ENCODE data around the gene AMPD2.
A peak's percentile ranks its signal among the peaks of the same experiment; 100 is the strongest.
"Not testable (repeated sequence)": the region's sequence is repeated elsewhere in the genome, so short reads cannot be mapped to it uniquely, and the experiment has no call there.

AMPD2 gene

GRCh38 chr1:109657395-109657794, 37.8 kb downstream of the AMPD2 start:
- Histone ChIP-seq H3K4me3 (ENCODE audit: low read depth, low read length) (no peak overlapping the region), H3K4me1 (ENCODE audit: control insufficient read depth, insufficient read depth, low read length) (peaks cover 3% of the 10 kb centered on the region; the same call in 1 of the 2 replicates), H3K27me3 (ENCODE audit: control insufficient read depth, insufficient read depth, low read length) (peaks cover 15% of the 10 kb centered on the region), H3K9ac (ENCODE audit: low read length) (no peak overlapping the region), H3K9me3 (ENCODE audit: control insufficient read depth, insufficient read depth, low read depth, low read length) (no peaks in the 10 kb centered on the region), H3K36me3 (ENCODE audit: control insufficient read depth, insufficient read depth, low read length) (peaks cover 4% of the 10 kb centered on the region; the same call in 1 of the 2 replicates), H3K27ac (ENCODE audit: low read depth, low read length) (no peak overlapping the region)

GRCh38 chr1:109657970-109658369, 38.3 kb downstream of the AMPD2 start:
- no peak overlapping the region for H3K9ac ChIP-seq (ENCODE audit: low read length)
- peaks cover 4% of the 10 kb centered on the region; the same call in 1 of the 2 replicates for H3K36me3 ChIP-seq (ENCODE audit: control insufficient read depth, insufficient read depth, low read length)
- H3K9me3 ChIP-seq (ENCODE audit: control insufficient read depth, insufficient read depth, low read depth, low read length): no peaks in the 10 kb centered on the region
- peaks cover 12% of the 10 kb centered on the region for H3K27me3 ChIP-seq (ENCODE audit: control insufficient read depth, insufficient read depth, low read length)
- H3K4me1 ChIP-seq (ENCODE audit: control insufficient read depth, insufficient read depth, low read length): peaks cover 3% of the 10 kb centered on the region; the same call in 1 of the 2 replicates
- no peak overlapping the region for H3K4me3 ChIP-seq (ENCODE audit: low read depth, low read length)
- no peak overlapping the region for H3K27ac ChIP-seq (ENCODE audit: low read depth, low read length)

GRCh38 chr1:109658533-109659042, 39.0 kb downstream of the AMPD2 start:
- H3K9me3 ChIP-seq (ENCODE audit: control insufficient read depth, insufficient read depth, low read depth, low read length): no peaks in the 10 kb centered on the region
- H3K27ac ChIP-seq (ENCODE audit: low read depth, low read length): no peak overlapping the region
- H3K4me1 ChIP-seq (ENCODE audit: control insufficient read depth, insufficient read depth, low read length): peaks cover 3% of the 10 kb centered on the region; the same call in 1 of the 2 replicates
- H3K9ac ChIP-seq (ENCODE audit: low read length): no peak overlapping the region
- peaks cover 4% of the 10 kb centered on the region; the same call in 1 of the 2 replicates for H3K36me3 ChIP-seq (ENCODE audit: control insufficient read depth, insufficient read depth, low read length)
- peaks cover 8% of the 10 kb centered on the region for H3K27me3 ChIP-seq (ENCODE audit: control insufficient read depth, insufficient read depth, low read length)
- H3K4me3 ChIP-seq (ENCODE audit: low read depth, low read length): no peak overlapping the region

- Histone ChIP-seq H3K27ac (ENCODE audit: low read depth, low read length) (no peak overlapping the region), H3K36me3 (ENCODE audit: control insufficient read depth, insufficient read depth, low read length) (peaks cover 4% of the 10 kb centered on the region; the same call in 1 of the 2 replicates), H3K4me3 (ENCODE audit: low read depth, low read length) (no peak overlapping the region), H3K9ac (ENCODE audit: low read length) (no peak overlapping the region), H3K4me1 (ENCODE audit: control insufficient read depth, insufficient read depth, low read length) (peaks cover 3% of the 10 kb centered on the region; the same call in 1 of the 2 replicates), H3K27me3 (ENCODE audit: control insufficient read depth, insufficient read depth, low read length) (peaks cover 8% of the 10 kb centered on the region), H3K9me3 (ENCODE audit: control insufficient read depth, insufficient read depth, low read depth, low read length) (no peaks in the 10 kb centered on the region)
Measured at GRCh38 chr1:109659145-109659544, 39.5 kb downstream of the AMPD2 start.

GRCh38 chr1:109659997-109660690, 40.5 kb downstream of the AMPD2 start:
- H3K9me3 ChIP-seq (ENCODE audit: control insufficient read depth, insufficient read depth, low read depth, low read length): no peaks in the 10 kb centered on the region
- H3K4me3 ChIP-seq (ENCODE audit: low read depth, low read length): no peak overlapping the region
- H3K9ac ChIP-seq (ENCODE audit: low read length): no peak overlapping the region
- peaks cover 4% of the 10 kb centered on the region; the same call in 1 of the 2 replicates for H3K36me3 ChIP-seq (ENCODE audit: control insufficient read depth, insufficient read depth, low read length)
- no peak overlapping the region for H3K27ac ChIP-seq (ENCODE audit: low read depth, low read length)
- H3K4me1 ChIP-seq (ENCODE audit: control insufficient read depth, insufficient read depth, low read length): peaks cover 3% of the 10 kb centered on the region; the same call in 1 of the 2 replicates
- no peaks in the 10 kb centered on the region for H3K27me3 ChIP-seq (ENCODE audit: control insufficient read depth, insufficient read depth, low read length)

GRCh38 chr1:109660691-109661026, 41.0 kb downstream of the AMPD2 start:
- H3K9ac ChIP-seq (ENCODE audit: low read length); H3K4me3 ChIP-seq (ENCODE audit: low read depth, low read length); H3K4me1 ChIP-seq (ENCODE audit: control insufficient read depth, insufficient read depth, low read length); H3K27ac ChIP-seq (ENCODE audit: low read depth, low read length); H3K9me3 ChIP-seq (ENCODE audit: control insufficient read depth, insufficient read depth, low read depth, low read length); H3K27me3 ChIP-seq (ENCODE audit: control insufficient read depth, insufficient read depth, low read length); H3K36me3 ChIP-seq (ENCODE audit: control insufficient read depth, insufficient read depth, low read length): not testable (repeated sequence)

- Histone ChIP-seq H3K4me3 (ENCODE audit: low read depth, low read length) (no peak overlapping the region), H3K27me3 (ENCODE audit: control insufficient read depth, insufficient read depth, low read length) (no peaks in the 10 kb centered on the region), H3K9ac (ENCODE audit: low read length) (no peak overlapping the region), H3K36me3 (ENCODE audit: control insufficient read depth, insufficient read depth, low read length) (peaks cover 4% of the 10 kb centered on the region; the same call in 1 of the 2 replicates), H3K4me1 (ENCODE audit: control insufficient read depth, insufficient read depth, low read length) (no peaks in the 10 kb centered on the region), H3K27ac (ENCODE audit: low read depth, low read length) (no peak overlapping the region), H3K9me3 (ENCODE audit: control insufficient read depth, insufficient read depth, low read depth, low read length) (no peaks in the 10 kb centered on the region)
Measured at GRCh38 chr1:109661391-109661790, 41.8 kb downstream of the AMPD2 start.

GRCh38 chr1:109664671-109665070, 45.0 kb downstream of the AMPD2 start:
- Histone ChIP-seq H3K9me3 (ENCODE audit: control insufficient read depth, insufficient read depth, low read depth, low read length) (no peaks in the 10 kb centered on the region), H3K9ac (ENCODE audit: low read length) (no peak overlapping the region)

GRCh38 chr1:109667452-109668122, 48.0 kb downstream of the AMPD2 start, which contains the start of gene GSTM2:
Gene GSTM2, plus strand, starts transcription at chr1:109668057. Its CDS starts 59 bp downstream, at chr1:109668116.
- H3K9ac ChIP-seq (ENCODE audit: low read length): no peak within 1 kb of the TSS
- no peaks in the 10 kb centered on the region for H3K36me3 ChIP-seq (ENCODE audit: control insufficient read depth, insufficient read depth, low read length)
- H3K9me3 ChIP-seq (ENCODE audit: control insufficient read depth, insufficient read depth, low read depth, low read length): no peaks in the 10 kb centered on the region
- H3K4me3 ChIP-seq (ENCODE audit: low read depth, low read length): peak within 1 kb of the TSS; percentile 60
- H3K4me1 ChIP-seq (ENCODE audit: control insufficient read depth, insufficient read depth, low read length): peaks cover 9% of the 10 kb centered on the region; the same call in 1 of the 2 replicates
- H3K27me3 ChIP-seq (ENCODE audit: control insufficient read depth, insufficient read depth, low read length): no peaks in the 10 kb centered on the region
- no peak within 1 kb of the TSS for H3K27ac ChIP-seq (ENCODE audit: low read depth, low read length)

More at GRCh38 chr1:109664671-109665070, 45.0 kb downstream of the AMPD2 start:
- Histone ChIP-seq H3K36me3 (ENCODE audit: control insufficient read depth, insufficient read depth, low read length) (no peaks in the 10 kb centered on the region; the same call in 1 of the 2 replicates), H3K4me1 (ENCODE audit: control insufficient read depth, insufficient read depth, low read length) (peaks cover 9% of the 10 kb centered on the region; the same call in 1 of the 2 replicates), H3K27me3 (ENCODE audit: control insufficient read depth, insufficient read depth, low read length) (no peaks in the 10 kb centered on the region), H3K4me3 (ENCODE audit: low read depth, low read length) (no peak overlapping the region), H3K27ac (ENCODE audit: low read depth, low read length) (no peak overlapping the region)

- H3K27me3 ChIP-seq (ENCODE audit: control insufficient read depth, insufficient read depth, low read length): no peaks in the 10 kb centered on the region
- peak overlapping the region; percentile 60 for H3K4me3 ChIP-seq (ENCODE audit: low read depth, low read length)
- no peak overlapping the region for H3K27ac ChIP-seq (ENCODE audit: low read depth, low read length)
- no peak overlapping the region for H3K9ac ChIP-seq (ENCODE audit: low read length)
- no peaks in the 10 kb centered on the region for H3K9me3 ChIP-seq (ENCODE audit: control insufficient read depth, insufficient read depth, low read depth, low read length)
- H3K4me1 ChIP-seq (ENCODE audit: control insufficient read depth, insufficient read depth, low read length): peaks cover 9% of the 10 kb centered on the region; the same call in 1 of the 2 replicates
- H3K36me3 ChIP-seq (ENCODE audit: control insufficient read depth, insufficient read depth, low read length): no peaks in the 10 kb centered on the region
Measured at GRCh38 chr1:109668123-109668775, 48.6 kb downstream of the AMPD2 start.
